ENCODE measurements around the gene ESYT3. TPM values are rescaled to one million over a fixed set of nuclear protein-coding genes. Genes with fewer than 3 reads are reported as not detected.

Gene ESYT3
- total RNA-seq, 1 donor from 2014 or later: not detected

- no peaks in the 10 kb centered on the region for H3K9me3 Mint-ChIP-seq (ENCODE audit: unreplicated experiment)
- no peak for DNase-seq (ENCODE audit: low spot score)
- H3K27me3 Mint-ChIP-seq (ENCODE audit: unreplicated experiment): peaks cover 17% of the 10 kb centered on the region
- no peak overlapping the region for H3K27ac Mint-ChIP-seq (ENCODE audit: unreplicated experiment)
- H3K4me1 Mint-ChIP-seq (ENCODE audit: unreplicated experiment): peaks cover 8% of the 10 kb centered on the region
- no peaks in the 10 kb centered on the region for H3K36me3 Mint-ChIP-seq (ENCODE audit: low read depth, unreplicated experiment)
- H3K4me3 Mint-ChIP-seq (ENCODE audit: unreplicated experiment): no peak overlapping the region
- TF ChIP-seq CTCF (IDR thresholded peaks at IDR 0.05; ENCODE audit: unreplicated experiment): no peak
These were observed 7.3 kb downstream of the ESYT3 start for GRCh38 chr3:138441742-138442141.

- TF ChIP-seq CTCF (IDR thresholded peaks at IDR 0.05; ENCODE audit: unreplicated experiment): no peak
- no peak overlapping the region for H3K27ac Mint-ChIP-seq (ENCODE audit: unreplicated experiment)
- peaks cover 14% of the 10 kb centered on the region for H3K27me3 Mint-ChIP-seq (ENCODE audit: unreplicated experiment)
- no peak for DNase-seq (ENCODE audit: low spot score)
- no peaks in the 10 kb centered on the region for H3K9me3 Mint-ChIP-seq (ENCODE audit: unreplicated experiment)
- no peaks in the 10 kb centered on the region for H3K36me3 Mint-ChIP-seq (ENCODE audit: low read depth, unreplicated experiment)
- H3K4me1 Mint-ChIP-seq (ENCODE audit: unreplicated experiment): peaks cover 8% of the 10 kb centered on the region
- no peak overlapping the region for H3K4me3 Mint-ChIP-seq (ENCODE audit: unreplicated experiment)
These were observed 8.0 kb downstream of the ESYT3 start for GRCh38 chr3:138442433-138442832.

- no peaks in the 10 kb centered on the region for H3K9me3 Mint-ChIP-seq (ENCODE audit: unreplicated experiment)
These were observed 8.7 kb downstream of the ESYT3 start for GRCh38 chr3:138443091-138443490.

GRCh38 chr3:138443521-138444503 lies 9.4 kb downstream of the ESYT3 start:
- no peak overlapping the region for H3K4me3 Mint-ChIP-seq (ENCODE audit: unreplicated experiment)
- no peak for DNase-seq (ENCODE audit: low spot score)
- no peak for TF ChIP-seq CTCF (IDR thresholded peaks at IDR 0.05; ENCODE audit: unreplicated experiment)
- no peaks in the 10 kb centered on the region for H3K36me3 Mint-ChIP-seq (ENCODE audit: low read depth, unreplicated experiment)
- H3K4me1 Mint-ChIP-seq (ENCODE audit: unreplicated experiment): peaks cover 8% of the 10 kb centered on the region
- H3K27me3 Mint-ChIP-seq (ENCODE audit: unreplicated experiment): peaks cover 9% of the 10 kb centered on the region
- H3K27ac Mint-ChIP-seq (ENCODE audit: unreplicated experiment): no peak overlapping the region
- no peaks in the 10 kb centered on the region for H3K9me3 Mint-ChIP-seq (ENCODE audit: unreplicated experiment)

More at GRCh38 chr3:138443091-138443490, 8.7 kb downstream of the ESYT3 start:
- peaks cover 8% of the 10 kb centered on the region for H3K4me1 Mint-ChIP-seq (ENCODE audit: unreplicated experiment)
- H3K27ac Mint-ChIP-seq (ENCODE audit: unreplicated experiment): no peak overlapping the region
- no peak overlapping the region for H3K4me3 Mint-ChIP-seq (ENCODE audit: unreplicated experiment)
- DNase-seq (ENCODE audit: low spot score): no peak
- H3K36me3 Mint-ChIP-seq (ENCODE audit: low read depth, unreplicated experiment): no peaks in the 10 kb centered on the region
- H3K27me3 Mint-ChIP-seq (ENCODE audit: unreplicated experiment): peaks cover 12% of the 10 kb centered on the region
- TF ChIP-seq CTCF (IDR thresholded peaks at IDR 0.05; ENCODE audit: unreplicated experiment): no peak

GRCh38 chr3:138445236-138445635 lies 10.8 kb downstream of the ESYT3 start:
- no peak overlapping the region for H3K4me3 Mint-ChIP-seq (ENCODE audit: unreplicated experiment)
- peaks cover 7% of the 10 kb centered on the region for H3K27me3 Mint-ChIP-seq (ENCODE audit: unreplicated experiment)
- peaks cover 8% of the 10 kb centered on the region for H3K4me1 Mint-ChIP-seq (ENCODE audit: unreplicated experiment)
- no peaks in the 10 kb centered on the region for H3K36me3 Mint-ChIP-seq (ENCODE audit: low read depth, unreplicated experiment)
- TF ChIP-seq CTCF (IDR thresholded peaks at IDR 0.05; ENCODE audit: unreplicated experiment): no peak
- no peaks in the 10 kb centered on the region for H3K9me3 Mint-ChIP-seq (ENCODE audit: unreplicated experiment)
- DNase-seq (ENCODE audit: low spot score): no peak
- no peak overlapping the region for H3K27ac Mint-ChIP-seq (ENCODE audit: unreplicated experiment)

Data from endothelial cell (in vitro differentiated cells).